Urothelium cell line (cell line): ENCODE data around the gene RNF214.
"Not testable (repeated sequence)": the region's sequence is repeated elsewhere in the genome, so short reads cannot be mapped to it uniquely, and the experiment has no call there.

ENCODE experiments used
- DNase-seq: peaks from one replicate; pipeline ENCODE4 v3.0.0; 2011; ENCODE audit warnings: low spot score, mixed read lengths
- FAIRE-seq: peaks from 2 replicates; lab custom pipeline; 2011; peaks lifted over from hg19 to GRCh38; lab: Jason Lieb, UNC

RNF214 gene

GRCh38 chr11:117197516-117198456 is 34.7 kb upstream of the RNF214 start:
- FAIRE-seq (no peak), DNase-seq (no peak)

GRCh38 chr11:117198613-117199012 is 33.9 kb upstream of the RNF214 start:
- DNase-seq: no peak
- no peak for FAIRE-seq

- peak; percentile 70 for DNase-seq
- peak; percentile 5 for FAIRE-seq
Measured at GRCh38 chr11:117199053-117199915, 33.2 kb upstream of the RNF214 start, which contains the start of gene TAGLN. TAGLN (plus strand) TSS chr11:117199370; CDS start chr11:117203014, 3,644 bp downstream.

GRCh38 chr11:117199916-117200812 is 32.3 kb upstream of the RNF214 start:
- DNase-seq: no peak
- FAIRE-seq: no peak

GRCh38 chr11:117200813-117201657 is 31.4 kb upstream of the RNF214 start:
- FAIRE-seq (no peak), DNase-seq (no peak)

GRCh38 chr11:117201658-117202305 is 30.7 kb upstream of the RNF214 start:
- FAIRE-seq (no peak), DNase-seq (no peak)

GRCh38 chr11:117202386-117203068 is 29.9 kb upstream of the RNF214 start:
- DNase-seq (no peak), FAIRE-seq (no peak)

- FAIRE-seq (no peak), DNase-seq (no peak)
Measured at GRCh38 chr11:117203069-117203407, 29.4 kb upstream of the RNF214 start.

GRCh38 chr11:117204283-117205080 is 28.0 kb upstream of the RNF214 start:
- no peak for DNase-seq
- FAIRE-seq: no peak

- FAIRE-seq: no peak
- DNase-seq: no peak
Measured at GRCh38 chr11:117205211-117205818, 27.2 kb upstream of the RNF214 start.

- DNase-seq, FAIRE-seq: not testable (repeated sequence)
Measured at GRCh38 chr11:117206111-117206510, 26.4 kb upstream of the RNF214 start.

- not testable (repeated sequence) for DNase-seq
- FAIRE-seq: peak; percentile 97
Measured at GRCh38 chr11:117206859-117207258, 25.6 kb upstream of the RNF214 start.

- not testable (repeated sequence) for DNase-seq, FAIRE-seq
Measured at GRCh38 chr11:117207481-117207880, 25.0 kb upstream of the RNF214 start.

GRCh38 chr11:117208710-117209109 is 23.8 kb upstream of the RNF214 start:
- not testable (repeated sequence) for DNase-seq, FAIRE-seq

GRCh38 chr11:117209351-117210125 is 22.9 kb upstream of the RNF214 start:
- FAIRE-seq: not testable (repeated sequence)

GRCh38 chr11:117210620-117211019 is 21.9 kb upstream of the RNF214 start:
- no peak for FAIRE-seq
- no peak for DNase-seq

More at GRCh38 chr11:117209351-117210125, 22.9 kb upstream of the RNF214 start:
- not testable (repeated sequence) for DNase-seq
